Type B pancreatic cell (in vitro differentiated cells): ENCODE results near the gene CREB5. TPM values are rescaled to one million over a fixed set of nuclear protein-coding genes. Genes with fewer than 3 reads are reported as not detected.
A peak's percentile ranks its signal among the peaks of the same experiment; 100 is the strongest.

Experiments used
- DNase-seq: peaks from one replicate; pipeline ENCODE4 v3.0.0; 2021; ENCODE audit warnings: mixed read lengths; ENCODE audit not compliant: unreplicated experiment; ENCODE audit errors: extremely low spot score
- H3K27ac Mint-ChIP-seq: 2 replicates; pipeline ENCODE4 v1.8.0; 2021; ENCODE audit warnings: mild to moderate bottlenecking, mixed read lengths
- H3K27me3 Mint-ChIP-seq: 2 replicates; pipeline ENCODE4 v1.8.0; 2021; ENCODE audit warnings: mixed read lengths
- H3K36me3 Mint-ChIP-seq: 2 replicates; pipeline ENCODE4 v1.8.0; 2021; ENCODE audit warnings: mixed read lengths
- H3K4me1 Mint-ChIP-seq: one replicate; pipeline ENCODE4 v1.8.0; 2021; ENCODE audit warnings: mixed read lengths; ENCODE audit not compliant: unreplicated experiment
- H3K4me3 Mint-ChIP-seq: 2 replicates; pipeline ENCODE4 v1.8.0; 2021; ENCODE audit warnings: mild to moderate bottlenecking, mixed read lengths
- H3K9me3 Mint-ChIP-seq: 2 replicates; pipeline ENCODE4 v1.8.0; 2021; ENCODE audit warnings: mixed read lengths
- total RNA-seq: library from RNA; stranded (reverse); gene quantifications from 2 replicates; pipeline ENCODE4 v1.2.1, GENCODE V29; 2021; ENCODE audit warnings: low replicate concordance
- TF ChIP-seq, protein P1 (sequence below): fragments of 200-600 bp; sonication (generic); conservative IDR thresholded peaks from 2 replicates; pipeline ENCODE4 v1.5.0; 2021; ENCODE audit warnings: antibody characterized with exemption, mild to moderate bottlenecking

Gene CREB5
- total RNA-seq, 1 donor from 2014 or later: 31.0 TPM

- H3K4me3 Mint-ChIP-seq: no peak overlapping the region
- H3K36me3 Mint-ChIP-seq: no peaks in the 10 kb centered on the region
- H3K27me3 Mint-ChIP-seq: no peaks in the 10 kb centered on the region
- TF ChIP-seq, protein P1, sequence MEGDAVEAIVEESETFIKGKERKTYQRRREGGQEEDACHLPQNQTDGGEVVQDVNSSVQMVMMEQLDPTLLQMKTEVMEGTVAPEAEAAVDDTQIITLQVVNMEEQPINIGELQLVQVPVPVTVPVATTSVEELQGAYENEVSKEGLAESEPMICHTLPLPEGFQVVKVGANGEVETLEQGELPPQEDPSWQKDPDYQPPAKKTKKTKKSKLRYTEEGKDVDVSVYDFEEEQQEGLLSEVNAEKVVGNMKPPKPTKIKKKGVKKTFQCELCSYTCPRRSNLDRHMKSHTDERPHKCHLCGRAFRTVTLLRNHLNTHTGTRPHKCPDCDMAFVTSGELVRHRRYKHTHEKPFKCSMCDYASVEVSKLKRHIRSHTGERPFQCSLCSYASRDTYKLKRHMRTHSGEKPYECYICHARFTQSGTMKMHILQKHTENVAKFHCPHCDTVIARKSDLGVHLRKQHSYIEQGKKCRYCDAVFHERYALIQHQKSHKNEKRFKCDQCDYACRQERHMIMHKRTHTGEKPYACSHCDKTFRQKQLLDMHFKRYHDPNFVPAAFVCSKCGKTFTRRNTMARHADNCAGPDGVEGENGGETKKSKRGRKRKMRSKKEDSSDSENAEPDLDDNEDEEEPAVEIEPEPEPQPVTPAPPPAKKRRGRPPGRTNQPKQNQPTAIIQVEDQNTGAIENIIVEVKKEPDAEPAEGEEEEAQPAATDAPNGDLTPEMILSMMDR: no peak
- peaks cover 27% of the 10 kb centered on the region for H3K4me1 Mint-ChIP-seq
- no peak for DNase-seq
- H3K9me3 Mint-ChIP-seq: no peaks in the 10 kb centered on the region
- no peak overlapping the region for H3K27ac Mint-ChIP-seq
Measured at GRCh38 chr7:28739128-28739527, 326.8 kb downstream of the CREB5 start.

DNA sequence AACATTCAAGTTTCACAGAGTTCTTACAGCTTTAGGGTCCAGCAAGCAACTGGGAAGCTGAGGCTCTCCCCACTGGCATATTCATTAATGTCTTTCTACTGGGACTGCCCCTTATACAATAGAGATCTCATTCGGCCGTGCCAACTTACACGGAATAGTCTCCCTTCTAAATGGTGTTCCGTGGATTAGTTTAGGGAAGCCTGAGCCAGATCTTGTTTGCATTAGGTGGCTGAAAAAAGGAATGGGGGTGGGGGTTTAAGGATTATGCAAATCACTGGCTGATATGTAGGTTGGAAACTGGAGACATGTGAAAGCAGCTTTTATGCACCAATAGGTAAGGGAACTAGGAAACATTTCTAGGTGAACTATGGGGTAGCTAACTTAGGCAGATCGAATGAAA is 327.5 kb downstream of the CREB5 start:
- Mint-ChIP-seq H3K36me3 (no peaks in the 10 kb centered on the region), H3K4me1 (peaks cover 27% of the 10 kb centered on the region), H3K27ac (no peak overlapping the region), H3K27me3 (no peaks in the 10 kb centered on the region), H3K9me3 (no peaks in the 10 kb centered on the region), H3K4me3 (peak overlapping the region; percentile 14)
- DNase-seq: no peak
- TF ChIP-seq, protein P1: no peak

GRCh38 chr7:28744951-28745350 is 332.6 kb downstream of the CREB5 start:
- H3K36me3 Mint-ChIP-seq: no peaks in the 10 kb centered on the region
- no peak for DNase-seq
- TF ChIP-seq, protein P1: no peak
- H3K4me1 Mint-ChIP-seq: peaks cover 32% of the 10 kb centered on the region
- H3K27me3 Mint-ChIP-seq: peaks cover 14% of the 10 kb centered on the region
- H3K9me3 Mint-ChIP-seq: no peaks in the 10 kb centered on the region
- no peak overlapping the region for H3K4me3 Mint-ChIP-seq
- H3K27ac Mint-ChIP-seq: no peak overlapping the region

- H3K27me3 Mint-ChIP-seq: peaks cover 14% of the 10 kb centered on the region
- H3K36me3 Mint-ChIP-seq: no peaks in the 10 kb centered on the region
- H3K27ac Mint-ChIP-seq: no peak overlapping the region
- H3K4me1 Mint-ChIP-seq: peaks cover 28% of the 10 kb centered on the region
- H3K9me3 Mint-ChIP-seq: no peaks in the 10 kb centered on the region
- no peak overlapping the region for H3K4me3 Mint-ChIP-seq
- no peak for DNase-seq
- TF ChIP-seq, protein P1: no peak
Measured at GRCh38 chr7:28745351-28745750, 333.0 kb downstream of the CREB5 start.

GRCh38 chr7:28747404-28747803 is 335.1 kb downstream of the CREB5 start:
- TF ChIP-seq, protein P1: no peak
- Mint-ChIP-seq H3K27ac (no peak overlapping the region), H3K4me3 (no peak overlapping the region), H3K4me1 (peaks cover 25% of the 10 kb centered on the region), H3K27me3 (peaks cover 14% of the 10 kb centered on the region), H3K9me3 (no peaks in the 10 kb centered on the region), H3K36me3 (peaks cover 4% of the 10 kb centered on the region)
- no peak for DNase-seq

GRCh38 chr7:28747854-28748253 is 335.5 kb downstream of the CREB5 start:
- DNase-seq: no peak
- H3K4me1 Mint-ChIP-seq: peaks cover 25% of the 10 kb centered on the region
- TF ChIP-seq, protein P1: no peak
- H3K36me3 Mint-ChIP-seq: peaks cover 4% of the 10 kb centered on the region
- H3K27me3 Mint-ChIP-seq: peaks cover 14% of the 10 kb centered on the region
- no peaks in the 10 kb centered on the region for H3K9me3 Mint-ChIP-seq
- no peak overlapping the region for H3K27ac Mint-ChIP-seq
- H3K4me3 Mint-ChIP-seq: no peak overlapping the region
